Measurements from ENCODE around the gene LCE3D. TPM values are rescaled to one million over a fixed set of nuclear protein-coding genes. Genes with fewer than 3 reads are reported as not detected.
"Not testable (repeated sequence)": the region's sequence is repeated elsewhere in the genome, so short reads cannot be mapped to it uniquely, and the experiment has no call there.

Gene LCE3D
- total RNA-seq, 1 experiment from 2014 or later, result not detected

GRCh38 chr1:152565115-152565514 lies 15.2 kb downstream of the LCE3D start:
- Histone ChIP-seq H3K4me3 (no peak overlapping the region), H3K27me3 (replicated peaks) (no peaks in the 10 kb centered on the region), H3K4me1 (replicated peaks) (no peaks in the 10 kb centered on the region), H3K36me3 (no peaks in the 10 kb centered on the region), H3K27ac (no peak overlapping the region), H3K9me3 (replicated peaks) (no peaks in the 10 kb centered on the region)
- no peak for DNase-seq (ENCODE audit: low read depth in 1 of 2, low spot score in 2 of 2)

GRCh38 chr1:152548358-152548757 lies 32.0 kb downstream of the LCE3D start:
- H3K27ac ChIP-seq; H3K4me1 ChIP-seq (replicated peaks); H3K36me3 ChIP-seq; DNase-seq (ENCODE audit: low read depth in 1 of 2, low spot score in 2 of 2); H3K27me3 ChIP-seq (replicated peaks); H3K4me3 ChIP-seq; H3K9me3 ChIP-seq (replicated peaks): not testable (repeated sequence)

GRCh38 chr1:152546704-152547103 lies 33.6 kb downstream of the LCE3D start:
- Histone ChIP-seq H3K36me3 (no peaks in the 10 kb centered on the region), H3K9me3 (replicated peaks) (no peaks in the 10 kb centered on the region), H3K27ac (no peak overlapping the region), H3K4me3 (no peak overlapping the region), H3K27me3 (replicated peaks) (no peaks in the 10 kb centered on the region), H3K4me1 (replicated peaks) (no peaks in the 10 kb centered on the region)
- no peak for DNase-seq (ENCODE audit: low read depth in 1 of 2, low spot score in 2 of 2)

GRCh38 chr1:152543820-152544219 lies 36.5 kb downstream of the LCE3D start:
- H3K9me3 ChIP-seq (replicated peaks), result no peaks in the 10 kb centered on the region
- DNase-seq (ENCODE audit: low read depth in 1 of 2, low spot score in 2 of 2), result no peak
- no peaks in the 10 kb centered on the region for H3K27me3 ChIP-seq (replicated peaks)
- H3K27ac ChIP-seq, result no peak overlapping the region
- H3K4me1 ChIP-seq (replicated peaks), result no peaks in the 10 kb centered on the region
- H3K4me3 ChIP-seq, result no peak overlapping the region
- H3K36me3 ChIP-seq, result no peaks in the 10 kb centered on the region

GRCh38 chr1:152539901-152540300 lies 40.4 kb downstream of the LCE3D start:
- Histone ChIP-seq H3K4me3 (no peak overlapping the region), H3K4me1 (replicated peaks) (no peaks in the 10 kb centered on the region), H3K27ac (no peak overlapping the region), H3K9me3 (replicated peaks) (no peaks in the 10 kb centered on the region), H3K27me3 (replicated peaks) (0 out of 2 replicates have a peak, but pooled peaks cover 2% of the 10 kb centered on the region), H3K36me3 (no peaks in the 10 kb centered on the region)
- DNase-seq (ENCODE audit: low read depth in 1 of 2, low spot score in 2 of 2), result no peak

- H3K9me3 ChIP-seq (replicated peaks), result no peaks in the 10 kb centered on the region
- no peak overlapping the region for H3K4me3 ChIP-seq
- no peaks in the 10 kb centered on the region for H3K36me3 ChIP-seq
- H3K4me1 ChIP-seq (replicated peaks), result no peaks in the 10 kb centered on the region
- no peak for DNase-seq (ENCODE audit: low read depth in 1 of 2, low spot score in 2 of 2)
- no peak overlapping the region for H3K27ac ChIP-seq
- peaks cover 9% of the 10 kb centered on the region; the same call in 1 of the 2 replicates for H3K27me3 ChIP-seq (replicated peaks)
Measured at GRCh38 chr1:152537496-152537895, 42.8 kb downstream of the LCE3D start.

GRCh38 chr1:152535774-152536173 lies 44.5 kb downstream of the LCE3D start:
- no peak for DNase-seq (ENCODE audit: low read depth in 1 of 2, low spot score in 2 of 2)
- Histone ChIP-seq H3K4me3 (no peak overlapping the region), H3K9me3 (replicated peaks) (no peaks in the 10 kb centered on the region), H3K36me3 (no peaks in the 10 kb centered on the region), H3K4me1 (replicated peaks) (no peaks in the 10 kb centered on the region), H3K27ac (no peak overlapping the region), H3K27me3 (replicated peaks) (peaks cover 9% of the 10 kb centered on the region; the same call in 1 of the 2 replicates)

- H3K9me3 ChIP-seq (replicated peaks), result no peaks in the 10 kb centered on the region
- DNase-seq (ENCODE audit: low read depth in 1 of 2, low spot score in 2 of 2), result peak; percentile 30 to 58
- no peak overlapping the region for H3K27ac ChIP-seq
- H3K36me3 ChIP-seq, result no peaks in the 10 kb centered on the region
- H3K4me3 ChIP-seq, result no peak overlapping the region
- no peaks in the 10 kb centered on the region for H3K4me1 ChIP-seq (replicated peaks)
- peaks cover 13% of the 10 kb centered on the region; the same call in 1 of the 2 replicates for H3K27me3 ChIP-seq (replicated peaks)
Measured at GRCh38 chr1:152533327-152533938, 46.9 kb downstream of the LCE3D start.

Other genes starting within 250 kb of the LCE3D start
- not detected in 2 replicates for gene FLG2, start 220.5 kb downstream of the LCE3D start, total RNA-seq (2014; rRNA removed; shearing (Covaris generic))
- gene CRNN, start 166.3 kb downstream of the LCE3D start, total RNA-seq (2014; rRNA removed; shearing (Covaris generic)), result 0.16 TPM in 1 of 2 replicates, not detected in the other
- gene LCE5A, start 69.7 kb downstream of the LCE3D start, total RNA-seq (2014; rRNA removed; shearing (Covaris generic)), result not detected in 2 replicates
- gene CRCT1, start 66.0 kb downstream of the LCE3D start, total RNA-seq (2014; rRNA removed; shearing (Covaris generic)), result not detected in 2 replicates
- gene LCE3E, start 13.7 kb downstream of the LCE3D start, total RNA-seq (2014; rRNA removed; shearing (Covaris generic)), result not detected in 2 replicates
- gene LCE3C, start 19.7 kb upstream of the LCE3D start, total RNA-seq (2014; rRNA removed; shearing (Covaris generic)), result not detected in 2 replicates
- gene LCE3B, start 33.3 kb upstream of the LCE3D start, total RNA-seq (2014; rRNA removed; shearing (Covaris generic)), result not detected in 2 replicates
- not detected in 2 replicates for gene LCE3A, start 42.6 kb upstream of the LCE3D start, total RNA-seq (2014; rRNA removed; shearing (Covaris generic))
- gene LCE2D, start 82.9 kb upstream of the LCE3D start, total RNA-seq (2014; rRNA removed; shearing (Covaris generic)), result not detected in 2 replicates
- not detected in 2 replicates for gene LCE2C, start 94.8 kb upstream of the LCE3D start, total RNA-seq (2014; rRNA removed; shearing (Covaris generic))
- not detected in 2 replicates for gene LCE2B, start 105.6 kb upstream of the LCE3D start, total RNA-seq (2014; rRNA removed; shearing (Covaris generic))
- not detected in 2 replicates for gene LCE2A, start 117.8 kb upstream of the LCE3D start, total RNA-seq (2014; rRNA removed; shearing (Covaris generic))
- gene LCE4A, start 127.6 kb upstream of the LCE3D start, total RNA-seq (2014; rRNA removed; shearing (Covaris generic)), result not detected in 2 replicates
- gene KPRP, start 177.5 kb upstream of the LCE3D start, total RNA-seq (2014; rRNA removed; shearing (Covaris generic)), result not detected in 2 replicates
- not detected in 2 replicates for gene LCE1F, start 194.6 kb upstream of the LCE3D start, total RNA-seq (2014; rRNA removed; shearing (Covaris generic))
- not detected in 2 replicates for gene LCE1E, start 205.7 kb upstream of the LCE3D start, total RNA-seq (2014; rRNA removed; shearing (Covaris generic))
- not detected in 2 replicates for gene LCE1D, start 216.2 kb upstream of the LCE3D start, total RNA-seq (2014; rRNA removed; shearing (Covaris generic))
- not detected in 2 replicates for gene LCE1C, start 226.1 kb upstream of the LCE3D start, total RNA-seq (2014; rRNA removed; shearing (Covaris generic))
- gene LCE1B, start 231.5 kb upstream of the LCE3D start, total RNA-seq (2014; rRNA removed; shearing (Covaris generic)), result not detected in 2 replicates
- gene LCE1A, start 247.0 kb upstream of the LCE3D start, total RNA-seq (2014; rRNA removed; shearing (Covaris generic)), result not detected in 2 replicates

All from SJSA1 (cell line).